Muscle layer of duodenum (tissue), 2 donors: ENCODE data around the gene KMT5C.

ENCODE experiments used
- H3K27ac ChIP-seq: one replicate; pipeline ENCODE4 v1.7.0; 2013; ENCODE audit warnings: mild to moderate bottlenecking, low read length
- H3K27me3 ChIP-seq: one replicate; pipeline ENCODE4 v1.7.0; 2013; ENCODE audit warnings: low read depth, mild to moderate bottlenecking, control low read depth, low read length
- H3K36me3 ChIP-seq, 2 donors: one replicate each; pipeline ENCODE4 v1.7.0; 2013; ENCODE audit warnings: low read length in 2 of 2, control low read depth in 1 of 2, mild to moderate bottlenecking in 1 of 2; ENCODE audit not compliant: insufficient read depth in 2 of 2, control insufficient read depth in 1 of 2
- H3K4me1 ChIP-seq, 2 donors: one replicate each; pipeline ENCODE4 v1.7.0; 2013; ENCODE audit warnings: low read length in 2 of 2, mild to moderate bottlenecking in 2 of 2, control low read depth in 1 of 2, moderate library complexity in 1 of 2; ENCODE audit not compliant: insufficient read depth in 2 of 2, control insufficient read depth in 1 of 2
- H3K4me3 ChIP-seq, 2 donors: one replicate each; pipeline ENCODE4 v1.7.0; 2013; ENCODE audit warnings: low read length in 2 of 2, low read depth in 1 of 2, mild to moderate bottlenecking in 1 of 2
- H3K9me3 ChIP-seq, 2 donors: one replicate each; pipeline ENCODE4 v1.7.0; 2013; ENCODE audit warnings: low read length in 2 of 2, control low read depth in 1 of 2, mild to moderate bottlenecking in 1 of 2; ENCODE audit not compliant: control insufficient read depth in 1 of 2
- donor health status: healthy.

Gene KMT5C

DNA sequence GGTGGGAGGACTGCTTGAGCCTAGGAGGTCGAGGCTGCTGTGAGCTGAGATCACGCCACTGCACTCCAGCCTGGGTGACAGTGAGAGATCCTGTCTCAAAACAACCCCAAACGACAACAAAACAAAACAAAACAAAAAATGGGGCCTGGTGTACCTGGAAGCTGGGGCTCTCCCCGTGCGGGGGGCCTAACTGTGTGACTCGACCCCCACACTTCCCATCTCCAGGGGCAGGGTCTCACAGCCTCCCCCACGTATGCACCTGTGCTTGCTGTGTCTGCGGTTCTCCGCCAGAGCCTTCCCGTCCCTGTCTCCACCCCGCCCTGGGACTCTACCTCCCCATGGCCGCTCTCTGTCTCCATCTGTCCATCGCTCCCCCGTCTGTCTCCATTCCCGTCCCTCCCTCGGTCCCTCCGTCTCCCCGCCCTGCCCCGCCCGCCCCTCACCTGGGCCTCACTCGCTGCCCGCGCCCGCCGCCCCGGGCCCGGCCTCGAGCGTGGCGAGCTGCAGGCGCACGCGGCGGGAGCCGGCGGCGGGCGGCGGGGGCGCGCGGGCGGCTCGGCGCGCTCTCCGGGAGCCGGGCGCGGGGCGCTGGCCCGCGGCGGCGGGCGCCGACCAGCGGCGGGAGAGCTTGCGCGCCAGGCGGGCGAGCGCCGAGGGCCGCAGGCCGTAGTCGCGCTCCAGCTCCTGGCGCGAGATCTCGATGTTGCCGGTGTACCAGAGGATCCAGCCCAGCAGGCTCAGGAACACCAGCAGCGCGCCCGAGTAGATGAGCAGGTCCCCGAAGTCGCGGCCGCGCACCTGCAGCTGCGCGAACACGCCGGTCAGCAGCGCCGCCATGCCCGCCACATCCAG lies 43.8 kb downstream of the KMT5C start:
- Histone ChIP-seq H3K4me3 (peak overlapping the region in 1 of 2 donors; percentile 97), H3K27ac (no peak overlapping the region), H3K36me3 (peaks cover 3 to 12% of the 10 kb centered on the region in 2 donors), H3K27me3 (no peaks in the 10 kb centered on the region), H3K9me3 (no peaks in the 10 kb centered on the region), H3K4me1 (peaks cover 21 to 34% of the 10 kb centered on the region in 2 donors)

- Histone ChIP-seq H3K9me3 (no peaks in the 10 kb centered on the region), H3K27ac (peak within 1 kb of the TSS; percentile 99), H3K36me3 (peaks cover 12 to 20% of the 10 kb centered on the region in 2 donors), H3K4me3 (peak within 1 kb of the TSS; percentile 92 to 97), H3K27me3 (no peaks in the 10 kb centered on the region), H3K4me1 (peaks cover 24 to 39% of the 10 kb centered on the region in 2 donors)
Observed at GRCh38 chr19:55384131-55384919, 44.6 kb downstream of the KMT5C start, which contains the start of gene TMEM238. Gene TMEM238, minus strand, starts transcription at chr19:55384292. Its CDS starts 33 bp downstream, at chr19:55384259.

DNA sequence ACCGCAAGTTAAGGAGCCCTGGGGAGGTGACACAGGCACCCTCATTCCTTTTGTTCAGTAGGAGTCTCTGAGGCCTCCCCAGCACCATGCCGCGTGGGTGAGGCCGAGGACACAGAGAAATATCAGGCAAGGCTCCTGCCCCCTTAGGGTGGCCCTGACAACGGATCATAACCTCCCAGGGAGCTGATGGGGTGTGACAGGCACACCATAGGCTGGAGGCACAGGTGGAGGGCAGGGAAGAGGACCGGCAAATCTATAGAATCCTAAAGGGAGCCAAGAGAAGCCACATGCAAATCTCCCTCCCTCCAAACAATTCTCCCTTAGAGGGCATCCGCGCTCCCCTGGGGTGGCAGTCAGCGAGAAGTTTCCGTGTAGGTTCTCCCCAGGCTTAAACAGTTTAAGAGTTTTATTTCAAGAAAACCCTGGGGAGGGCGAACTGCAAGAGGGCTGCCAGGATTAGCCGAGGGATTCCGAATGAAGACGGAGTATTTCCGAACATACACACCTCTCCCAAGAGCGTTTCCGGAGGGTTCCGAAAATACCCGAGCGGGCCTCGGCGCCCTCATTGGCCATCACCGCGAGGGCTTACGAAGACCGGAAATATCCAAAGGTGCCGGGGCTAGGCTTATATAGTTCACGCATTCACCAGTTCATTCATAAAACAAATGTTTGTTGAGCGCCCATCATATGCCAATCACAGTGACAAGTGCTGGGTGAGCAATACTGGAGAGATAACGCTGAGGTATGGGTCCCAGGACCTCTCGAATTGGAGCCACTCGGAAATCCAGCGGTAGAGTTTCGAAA lies 45.4 kb downstream of the KMT5C start:
- H3K27ac ChIP-seq: peak overlapping the region; percentile 99
- H3K27me3 ChIP-seq: no peaks in the 10 kb centered on the region
- peak overlapping the region; percentile 92 to 97 for H3K4me3 ChIP-seq
- peaks cover 18 to 28% of the 10 kb centered on the region in 2 donors for H3K36me3 ChIP-seq
- H3K4me1 ChIP-seq: peaks cover 24 to 46% of the 10 kb centered on the region in 2 donors
- H3K9me3 ChIP-seq: no peaks in the 10 kb centered on the region

- Histone ChIP-seq H3K9me3 (no peaks in the 10 kb centered on the region), H3K27me3 (no peaks in the 10 kb centered on the region), H3K4me3 (peak within 1 kb of the TSS; percentile 92 to 97), H3K4me1 (peaks cover 24 to 46% of the 10 kb centered on the region in 2 donors), H3K27ac (peak within 1 kb of the TSS; percentile 99), H3K36me3 (peaks cover 23 to 33% of the 10 kb centered on the region in 2 donors)
Observed at GRCh38 chr19:55385724-55386492, 46.2 kb downstream of the KMT5C start, which contains the start of gene RPL28. Gene RPL28, plus strand, starts transcription at chr19:55385932. Its CDS starts 426 bp downstream, at chr19:55386358.

DNA sequence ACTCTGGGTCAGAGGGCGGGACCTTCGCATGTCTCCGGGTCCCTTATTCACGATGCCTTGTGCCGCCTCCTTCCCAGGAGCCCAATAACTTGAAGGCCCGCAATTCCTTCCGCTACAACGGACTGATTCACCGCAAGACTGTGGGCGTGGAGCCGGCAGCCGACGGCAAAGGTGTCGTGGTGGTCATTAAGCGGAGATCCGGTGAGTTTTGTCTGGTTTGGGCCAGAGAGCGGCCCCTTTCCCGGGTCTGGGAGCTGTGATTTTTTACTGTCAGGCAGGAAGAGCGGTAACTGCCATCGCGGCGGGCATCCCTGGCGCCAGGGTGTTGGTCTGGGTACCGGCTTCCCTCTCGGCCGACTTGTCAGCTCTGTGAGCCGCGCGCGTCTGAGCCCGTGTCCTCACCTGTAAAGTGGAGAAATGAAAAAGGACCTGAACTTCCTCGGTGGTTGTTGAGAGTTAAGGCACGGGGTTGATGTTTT lies 46.9 kb downstream of the KMT5C start:
- peak overlapping the region; percentile 92 to 97 for H3K4me3 ChIP-seq
- peaks cover 23 to 33% of the 10 kb centered on the region in 2 donors for H3K36me3 ChIP-seq
- H3K4me1 ChIP-seq: peaks cover 24 to 46% of the 10 kb centered on the region in 2 donors
- H3K27ac ChIP-seq: peak overlapping the region; percentile 85
- no peaks in the 10 kb centered on the region for H3K27me3 ChIP-seq
- H3K9me3 ChIP-seq: no peaks in the 10 kb centered on the region

DNA sequence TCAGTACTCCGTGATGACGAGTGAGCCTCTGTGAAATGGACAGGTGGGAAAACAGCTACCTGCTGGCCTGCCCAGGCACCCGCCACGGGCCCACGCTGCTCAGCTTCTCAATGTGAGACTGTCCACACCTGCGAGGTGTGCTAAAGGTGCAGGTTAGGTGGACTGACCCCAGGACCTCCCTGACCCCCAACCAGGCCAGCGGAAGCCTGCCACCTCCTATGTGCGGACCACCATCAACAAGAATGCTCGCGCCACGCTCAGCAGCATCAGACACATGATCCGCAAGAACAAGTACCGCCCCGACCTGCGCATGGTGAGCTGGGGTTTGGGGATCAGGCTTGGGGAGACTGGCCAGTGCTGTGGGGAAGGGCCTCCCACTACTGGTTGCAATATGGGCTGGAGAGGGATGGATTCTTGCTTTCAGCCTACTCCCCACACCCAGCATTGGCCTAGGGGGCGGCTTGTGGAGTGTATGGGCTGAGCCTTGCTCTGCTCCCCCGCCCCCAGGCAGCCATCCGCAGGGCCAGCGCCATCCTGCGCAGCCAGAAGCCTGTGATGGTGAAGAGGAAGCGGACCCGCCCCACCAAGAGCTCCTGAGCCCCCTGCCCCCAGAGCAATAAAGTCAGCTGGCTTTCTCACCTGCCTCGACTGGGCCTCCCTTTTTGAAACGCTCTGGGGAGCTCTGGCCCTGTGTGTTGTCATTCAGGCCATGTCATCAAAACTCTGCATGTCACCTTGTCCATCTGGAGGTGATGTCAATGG lies 48.2 kb downstream of the KMT5C start:
- no peaks in the 10 kb centered on the region for H3K27me3 ChIP-seq
- no peaks in the 10 kb centered on the region for H3K9me3 ChIP-seq
- H3K4me1 ChIP-seq: peaks cover 24 to 46% of the 10 kb centered on the region in 2 donors
- peaks cover 23 to 33% of the 10 kb centered on the region in 2 donors for H3K36me3 ChIP-seq
- peak overlapping the region; percentile 92 to 97 for H3K4me3 ChIP-seq
- no peak overlapping the region for H3K27ac ChIP-seq

GRCh38 chr19:55389386-55390317 lies 50.0 kb downstream of the KMT5C start:
- Histone ChIP-seq H3K4me1 (peaks cover 22 to 36% of the 10 kb centered on the region in 2 donors), H3K27me3 (no peaks in the 10 kb centered on the region), H3K9me3 (no peaks in the 10 kb centered on the region), H3K4me3 (no peak overlapping the region), H3K27ac (no peak overlapping the region), H3K36me3 (peaks cover 23 to 33% of the 10 kb centered on the region in 2 donors)

DNA sequence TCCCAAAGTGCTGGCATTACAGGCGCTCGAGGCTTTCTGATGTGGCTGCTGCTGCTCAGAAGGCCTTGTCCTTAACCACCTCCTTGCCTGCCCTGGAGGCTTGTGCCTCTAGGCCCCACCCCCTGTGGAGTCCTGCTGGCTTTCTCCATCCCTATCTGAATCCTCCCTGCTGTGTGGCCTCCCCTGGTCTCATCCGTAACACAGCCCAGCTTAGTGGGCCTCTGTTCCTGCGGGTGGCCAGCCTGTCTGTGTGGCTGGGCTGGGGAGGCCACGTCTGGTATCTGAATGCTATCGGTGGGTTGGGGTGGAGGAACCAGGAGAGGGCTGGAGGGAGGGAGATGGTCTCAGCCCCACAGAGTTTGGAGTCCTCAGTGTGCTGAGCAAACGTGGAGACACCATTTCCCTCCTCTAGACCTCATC lies 50.8 kb downstream of the KMT5C start:
- H3K27ac ChIP-seq: no peak overlapping the region
- no peaks in the 10 kb centered on the region for H3K9me3 ChIP-seq
- peaks cover 23 to 31% of the 10 kb centered on the region in 2 donors for H3K36me3 ChIP-seq
- H3K4me3 ChIP-seq: no peak overlapping the region
- peaks cover 20 to 32% of the 10 kb centered on the region in 2 donors for H3K4me1 ChIP-seq
- H3K27me3 ChIP-seq: no peaks in the 10 kb centered on the region

- peaks cover 23 to 30% of the 10 kb centered on the region in 2 donors for H3K36me3 ChIP-seq
- H3K27me3 ChIP-seq: no peaks in the 10 kb centered on the region
- H3K9me3 ChIP-seq: no peaks in the 10 kb centered on the region
- H3K4me1 ChIP-seq: peaks cover 20 to 32% of the 10 kb centered on the region in 2 donors
- H3K27ac ChIP-seq: no peak overlapping the region
- no peak overlapping the region for H3K4me3 ChIP-seq
Observed at GRCh38 chr19:55391191-55391670, 51.6 kb downstream of the KMT5C start.
